ENCODE results near the gene OPRD1.
A peak's percentile ranks its signal among the peaks of the same experiment; 100 is the strongest.

OPRD1 gene

DNA sequence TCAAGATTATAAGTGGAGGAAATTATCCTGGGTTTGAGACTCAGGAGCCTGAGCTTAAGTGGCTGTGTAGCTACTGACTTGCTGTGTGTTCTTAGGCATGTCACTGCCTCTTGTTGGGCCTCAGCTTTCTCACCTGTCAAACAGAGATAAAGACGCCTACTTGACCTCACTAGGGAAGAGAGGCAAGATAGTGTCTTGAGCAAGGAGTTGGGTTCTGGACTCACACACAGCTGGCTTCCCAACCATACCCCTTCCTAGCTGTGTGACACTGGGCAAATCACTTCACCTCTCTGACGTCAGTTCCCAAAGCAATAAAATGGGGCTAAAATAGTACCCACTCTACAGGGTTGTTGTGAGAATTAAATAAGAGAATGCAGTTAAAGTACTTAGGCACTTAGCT lies 90.8 kb downstream of the OPRD1 start:
- POLR2A ChIA-PET (ENCODE audit: low non-redundant PET), result no interaction called here
- no peak for DNase-seq (ENCODE audit: low spot score)
- CTCF ChIA-PET, result interaction anchor here (0.8 kb wide), 2 partner anchors 11 to 133 kb away, joined by 4 to 6 read pairs; no protein-coding TSS in a partner anchor
- TF ChIP-seq, protein P1, sequence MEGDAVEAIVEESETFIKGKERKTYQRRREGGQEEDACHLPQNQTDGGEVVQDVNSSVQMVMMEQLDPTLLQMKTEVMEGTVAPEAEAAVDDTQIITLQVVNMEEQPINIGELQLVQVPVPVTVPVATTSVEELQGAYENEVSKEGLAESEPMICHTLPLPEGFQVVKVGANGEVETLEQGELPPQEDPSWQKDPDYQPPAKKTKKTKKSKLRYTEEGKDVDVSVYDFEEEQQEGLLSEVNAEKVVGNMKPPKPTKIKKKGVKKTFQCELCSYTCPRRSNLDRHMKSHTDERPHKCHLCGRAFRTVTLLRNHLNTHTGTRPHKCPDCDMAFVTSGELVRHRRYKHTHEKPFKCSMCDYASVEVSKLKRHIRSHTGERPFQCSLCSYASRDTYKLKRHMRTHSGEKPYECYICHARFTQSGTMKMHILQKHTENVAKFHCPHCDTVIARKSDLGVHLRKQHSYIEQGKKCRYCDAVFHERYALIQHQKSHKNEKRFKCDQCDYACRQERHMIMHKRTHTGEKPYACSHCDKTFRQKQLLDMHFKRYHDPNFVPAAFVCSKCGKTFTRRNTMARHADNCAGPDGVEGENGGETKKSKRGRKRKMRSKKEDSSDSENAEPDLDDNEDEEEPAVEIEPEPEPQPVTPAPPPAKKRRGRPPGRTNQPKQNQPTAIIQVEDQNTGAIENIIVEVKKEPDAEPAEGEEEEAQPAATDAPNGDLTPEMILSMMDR (conservative IDR thresholded peaks at IDR 0.05; ENCODE audit: low read depth), result no peak
- no peak overlapping the region for H3K27ac ChIP-seq

DNA sequence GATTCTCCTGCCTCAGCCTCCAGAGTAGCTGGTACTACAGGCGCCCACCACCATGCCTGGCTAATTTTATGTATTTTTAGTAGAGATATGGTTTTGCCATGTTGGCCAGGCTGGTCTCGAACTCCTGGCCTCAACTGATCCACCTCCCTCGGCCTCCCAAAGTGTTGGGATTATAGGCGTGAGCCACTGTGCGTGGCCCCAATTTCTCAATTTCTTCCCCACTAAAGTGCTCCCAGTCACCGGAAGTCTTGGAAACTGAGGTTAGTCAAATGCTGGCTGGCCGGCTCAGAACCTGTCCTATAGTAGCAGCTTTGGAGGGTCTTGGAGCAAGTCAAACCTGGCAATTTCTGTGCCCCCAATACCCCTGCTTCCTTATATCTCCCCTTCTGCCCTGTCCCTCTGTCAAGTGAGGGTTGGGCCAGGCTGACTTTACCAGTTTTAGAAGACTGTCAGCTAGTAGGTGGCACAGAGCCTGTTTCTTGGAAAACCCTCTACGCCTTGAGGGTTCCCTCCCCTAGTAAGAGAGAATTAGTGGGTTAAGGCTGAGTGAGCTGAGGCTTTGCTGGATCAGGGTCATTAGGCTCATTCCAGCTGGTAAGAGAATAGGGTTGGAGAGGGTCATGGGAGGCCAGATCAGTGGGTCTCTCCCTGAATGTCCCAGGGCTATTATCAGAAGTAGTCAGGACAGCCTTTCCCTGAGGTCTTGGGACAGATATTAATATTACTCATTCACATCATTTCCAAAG lies 94.1 kb downstream of the OPRD1 start:
- DNase-seq (ENCODE audit: low spot score), result no peak
- no peak overlapping the region for H3K27ac ChIP-seq
- TF ChIP-seq, protein P1 (conservative IDR thresholded peaks at IDR 0.05; ENCODE audit: low read depth), result no peak
- POLR2A ChIA-PET (ENCODE audit: low non-redundant PET), result no interaction called here
- CTCF ChIA-PET, result no interaction called here

DNA sequence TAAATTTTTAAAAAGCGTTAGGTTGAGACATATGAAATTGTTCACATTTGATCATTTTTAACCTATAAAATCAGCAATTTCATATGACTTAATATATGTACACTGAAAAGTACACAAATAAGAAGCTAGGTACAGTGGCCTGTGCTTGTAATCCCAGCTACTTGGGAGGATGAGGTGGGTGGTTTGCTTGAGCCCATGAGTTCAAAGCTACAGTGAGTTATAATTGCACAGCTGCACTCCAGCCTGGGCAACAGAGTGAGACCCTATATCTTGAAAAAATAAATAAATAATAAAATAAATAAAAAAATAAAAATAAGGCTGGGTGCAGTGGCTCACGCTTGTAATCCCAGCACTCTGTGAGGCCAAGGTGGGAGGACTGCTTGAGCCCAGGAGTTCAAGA lies 97.2 kb downstream of the OPRD1 start:
- H3K27ac ChIP-seq, result no peak overlapping the region
- CTCF ChIA-PET, result interaction anchor here (0.7 to 1.0 kb wide), 2 partner anchors 27 to 119 kb away, joined by 4 read pairs; no protein-coding TSS in a partner anchor
- POLR2A ChIA-PET (ENCODE audit: low non-redundant PET), result interaction anchor here (0.5 kb wide), 1 partner anchor 190 kb away, joined by 4 read pairs; no protein-coding TSS in a partner anchor
- no peak for DNase-seq (ENCODE audit: low spot score)
- TF ChIP-seq, protein P1 (conservative IDR thresholded peaks at IDR 0.05; ENCODE audit: low read depth), result no peak

DNA sequence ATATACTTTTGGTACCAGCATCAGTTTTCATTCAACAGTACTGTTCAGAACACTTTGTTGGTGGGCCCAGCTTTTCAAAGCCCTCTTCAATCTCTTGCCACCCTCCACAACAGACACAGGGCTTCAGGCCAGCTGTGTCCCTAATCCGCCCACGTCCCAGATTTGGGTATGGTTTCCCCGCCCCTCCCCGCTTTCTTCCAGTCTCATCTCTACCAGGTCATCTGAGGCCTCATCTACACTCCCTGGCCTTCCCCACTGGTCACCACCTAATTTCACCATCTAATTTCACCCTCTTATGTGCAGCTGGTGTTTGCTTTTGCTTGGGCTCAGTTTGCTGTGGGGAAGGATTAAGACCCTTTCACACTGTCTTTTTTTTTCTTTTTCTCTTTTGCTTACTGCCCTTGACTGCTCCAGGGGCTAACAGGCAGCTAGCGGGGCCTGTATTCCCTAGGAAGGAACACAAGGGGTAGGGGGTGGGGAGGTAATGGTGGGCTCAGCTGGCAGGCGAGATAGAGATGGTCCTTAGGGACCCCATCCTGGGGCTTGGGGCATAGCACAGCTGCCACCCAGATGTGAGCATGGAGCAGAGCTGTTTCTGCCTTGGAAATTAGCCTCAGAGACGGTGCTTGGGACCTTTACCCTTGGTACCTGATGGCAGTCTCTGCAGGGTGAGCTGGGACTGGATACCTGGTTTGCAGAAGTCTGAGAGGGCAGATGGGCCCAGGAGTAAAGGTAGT lies 98.6 kb downstream of the OPRD1 start:
- H3K27ac ChIP-seq, result no peak overlapping the region
- ChIA-PET CTCF (interaction anchor here (0.6 kb wide), 2 partner anchors 23 to 126 kb away, joined by 3 read pairs; no protein-coding TSS in a partner anchor), POLR2A (ENCODE audit: low non-redundant PET) (no interaction called here)
- no peak for DNase-seq (ENCODE audit: low spot score)
- TF ChIP-seq, protein P1 (conservative IDR thresholded peaks at IDR 0.05; ENCODE audit: low read depth), result no peak

DNA sequence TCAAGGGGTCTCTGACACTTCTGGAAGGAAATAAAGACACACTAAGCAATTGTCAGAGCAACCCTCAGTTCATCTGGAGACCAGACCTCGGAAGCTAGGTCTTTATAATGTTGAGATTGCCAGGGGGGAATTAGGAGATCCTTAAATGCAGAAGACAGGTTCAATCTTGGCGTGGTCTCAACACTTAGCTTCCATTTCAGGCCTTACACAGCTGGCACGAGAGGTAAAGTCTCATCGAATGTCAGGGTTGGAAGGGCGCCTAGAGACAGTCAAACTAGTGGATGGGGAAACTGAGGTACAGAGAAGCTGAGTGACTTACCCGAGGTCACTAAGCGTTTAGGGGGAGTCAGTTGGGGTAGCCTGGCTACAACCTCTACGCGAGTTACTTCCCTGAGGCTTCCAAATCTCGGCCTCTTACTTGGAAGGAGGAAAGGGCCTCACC lies 101.8 kb downstream of the OPRD1 start:
- TF ChIP-seq, protein P1 (conservative IDR thresholded peaks at IDR 0.05; ENCODE audit: low read depth), result no peak
- peak overlapping the region; percentile 55 for H3K27ac ChIP-seq
- ChIA-PET CTCF (interaction anchor here (0.9 kb wide), 1 partner anchor 118 kb away, joined by 5 read pairs; no protein-coding TSS in a partner anchor), POLR2A (ENCODE audit: low non-redundant PET) (no interaction called here)
- no peak for DNase-seq (ENCODE audit: low spot score)

DNA sequence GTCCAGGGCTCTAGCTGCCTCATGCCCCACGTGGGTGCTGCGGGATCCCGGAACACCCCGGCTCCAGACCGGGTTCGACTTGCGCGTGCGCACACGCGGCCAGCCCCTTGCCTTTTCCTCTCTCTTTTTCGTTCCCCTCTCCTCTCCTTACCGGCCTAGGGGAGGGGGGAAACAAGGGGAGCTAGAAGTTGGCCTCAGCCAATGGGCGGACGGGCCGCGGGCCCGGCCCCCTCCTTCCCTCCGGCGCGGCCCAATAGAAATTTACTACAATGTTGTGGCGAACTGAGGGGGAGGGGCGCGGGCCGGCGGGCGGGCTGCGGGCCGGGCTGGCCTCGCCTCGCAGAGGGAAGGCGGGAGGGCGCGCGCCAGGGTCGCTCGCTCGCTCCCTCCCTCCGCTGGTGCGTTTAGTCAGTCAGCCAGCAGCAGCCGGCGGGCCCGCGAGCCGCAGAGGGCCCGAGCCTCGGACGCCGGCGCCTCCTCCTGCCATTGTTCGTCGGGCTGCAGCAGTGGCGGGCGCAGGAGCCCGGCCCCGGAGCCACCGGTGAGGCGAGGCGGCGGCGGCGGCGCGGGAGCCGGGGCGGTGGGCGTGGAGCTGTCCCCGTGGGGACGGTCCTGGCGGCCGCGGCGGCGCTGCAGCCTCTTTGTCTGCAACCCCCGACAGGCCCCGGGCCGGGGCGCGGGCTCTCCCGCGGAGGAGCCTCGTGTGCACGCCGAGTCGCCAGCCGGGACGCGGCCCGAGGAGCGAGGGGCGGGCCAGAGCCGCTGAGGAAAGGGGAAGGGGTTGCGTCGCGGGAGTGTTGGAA lies 102.5 kb downstream of the OPRD1 start, which contains the start of gene EPB41:
Gene EPB41 (plus strand): TSS at position 342 of the 803 bp plus-strand sequence. CDS start 72,869 bp downstream, outside the sequence.
- peak within 1 kb of the TSS; percentile 55 for H3K27ac ChIP-seq
- CTCF ChIA-PET, result interaction anchor here (0.5 to 0.9 kb wide), 3 partner anchors 37 to 538 kb away, joined by 3 to 5 read pairs (median 3); no protein-coding TSS in a partner anchor
- POLR2A ChIA-PET (ENCODE audit: low non-redundant PET), result no interaction called here
- DNase-seq (ENCODE audit: low spot score), result peak; percentile 96
- TF ChIP-seq, protein P1 (conservative IDR thresholded peaks at IDR 0.05; ENCODE audit: low read depth), result no peak

Measured in RWPE1 (cell line).